LNCaP clone FGC (cell line): Measurements from ENCODE around the gene EDARADD.

Experiments
- DNase-seq: peaks from one replicate; pipeline ENCODE4 v3.0.0-alpha.2; 2011; ENCODE audit warnings: low read depth
- H3K4me3 ChIP-seq: 2 replicates; pipeline ENCODE4 v1.5.1; 2011; ENCODE audit warnings: mild to moderate bottlenecking, low read depth, low read length, control low read depth
- TF ChIP-seq, protein P1 (sequence below): IDR thresholded peaks from 2 replicates; pipeline ENCODE4 v1.5.1; 2012; ENCODE audit warnings: mild to moderate bottlenecking; ENCODE audit not compliant: control insufficient read depth, insufficient read depth; ENCODE audit errors: extremely low read depth

The EDARADD gene

DNA sequence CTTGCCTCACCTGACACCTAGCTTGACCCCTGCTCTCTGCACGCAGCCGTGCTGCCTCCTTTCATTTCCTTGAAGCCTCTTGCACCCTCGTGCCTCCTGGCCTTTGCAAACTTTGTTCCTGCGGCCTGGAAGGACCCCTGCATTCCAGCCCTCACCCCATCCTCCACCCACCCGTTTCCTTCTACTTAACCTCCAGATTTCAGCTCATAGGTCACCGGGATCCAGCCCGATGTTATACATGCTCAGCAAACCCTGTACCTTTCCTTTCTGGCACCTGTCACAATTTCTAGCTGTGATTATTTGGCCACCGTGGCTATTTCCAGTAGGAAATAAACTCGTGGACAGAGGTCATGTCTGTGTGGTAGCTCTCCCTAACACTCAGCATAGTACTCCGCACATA, 4.5 kb downstream of the EDARADD start:
- DNase-seq: no peak
- no peak overlapping the region for H3K4me3 ChIP-seq
- TF ChIP-seq, protein P1, sequence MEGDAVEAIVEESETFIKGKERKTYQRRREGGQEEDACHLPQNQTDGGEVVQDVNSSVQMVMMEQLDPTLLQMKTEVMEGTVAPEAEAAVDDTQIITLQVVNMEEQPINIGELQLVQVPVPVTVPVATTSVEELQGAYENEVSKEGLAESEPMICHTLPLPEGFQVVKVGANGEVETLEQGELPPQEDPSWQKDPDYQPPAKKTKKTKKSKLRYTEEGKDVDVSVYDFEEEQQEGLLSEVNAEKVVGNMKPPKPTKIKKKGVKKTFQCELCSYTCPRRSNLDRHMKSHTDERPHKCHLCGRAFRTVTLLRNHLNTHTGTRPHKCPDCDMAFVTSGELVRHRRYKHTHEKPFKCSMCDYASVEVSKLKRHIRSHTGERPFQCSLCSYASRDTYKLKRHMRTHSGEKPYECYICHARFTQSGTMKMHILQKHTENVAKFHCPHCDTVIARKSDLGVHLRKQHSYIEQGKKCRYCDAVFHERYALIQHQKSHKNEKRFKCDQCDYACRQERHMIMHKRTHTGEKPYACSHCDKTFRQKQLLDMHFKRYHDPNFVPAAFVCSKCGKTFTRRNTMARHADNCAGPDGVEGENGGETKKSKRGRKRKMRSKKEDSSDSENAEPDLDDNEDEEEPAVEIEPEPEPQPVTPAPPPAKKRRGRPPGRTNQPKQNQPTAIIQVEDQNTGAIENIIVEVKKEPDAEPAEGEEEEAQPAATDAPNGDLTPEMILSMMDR: no peak

DNA sequence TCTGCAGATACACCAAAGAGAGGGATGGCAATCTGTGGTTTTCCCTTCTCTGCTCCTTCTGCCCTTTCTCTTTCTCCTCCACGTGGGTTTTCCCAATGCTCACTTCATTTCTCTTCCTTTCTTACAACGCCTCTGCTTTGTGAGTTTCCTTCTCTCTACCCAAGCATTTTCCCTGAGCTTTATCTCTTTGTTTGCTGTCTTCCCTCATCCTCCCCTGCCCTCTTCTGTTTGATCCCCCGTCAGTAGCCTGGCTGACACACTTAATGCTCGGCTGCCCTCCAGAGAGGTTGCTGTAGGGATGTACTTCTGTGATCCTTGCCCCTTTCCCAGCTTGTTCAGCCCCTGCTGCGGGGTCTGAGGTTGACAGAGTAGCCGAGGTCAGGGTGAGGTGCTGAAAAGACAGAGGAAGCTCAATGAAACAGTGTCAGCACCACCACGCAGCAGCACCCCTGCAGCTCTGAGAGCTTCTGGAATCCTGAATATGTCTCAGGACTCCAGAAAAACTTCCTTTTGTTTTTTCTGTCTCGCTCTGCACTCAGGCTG, 6.0 kb downstream of the EDARADD start:
- TF ChIP-seq, protein P1: no peak
- H3K4me3 ChIP-seq: no peak overlapping the region
- DNase-seq: no peak

DNA sequence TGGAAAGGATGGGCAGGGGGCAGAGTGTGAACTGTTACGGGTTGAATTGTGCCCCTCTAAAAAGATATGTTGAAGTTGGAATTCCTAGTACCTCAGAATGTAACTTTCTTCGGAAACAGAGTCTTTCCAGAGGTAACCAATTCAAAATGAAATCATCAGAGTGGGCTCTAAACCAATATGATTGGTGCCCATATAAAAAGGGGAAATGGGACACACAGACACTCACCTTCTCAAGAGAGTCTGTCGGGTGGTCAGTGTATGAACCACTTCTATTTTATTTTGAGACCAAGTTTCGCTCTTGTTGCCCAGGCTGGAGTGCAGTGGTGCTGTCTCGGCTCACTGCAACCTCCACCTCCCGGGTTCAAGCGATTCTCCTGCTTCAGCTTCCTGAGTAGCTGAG, 7.6 kb downstream of the EDARADD start:
- H3K4me3 ChIP-seq: no peak overlapping the region
- DNase-seq: no peak
- TF ChIP-seq, protein P1: no peak

DNA sequence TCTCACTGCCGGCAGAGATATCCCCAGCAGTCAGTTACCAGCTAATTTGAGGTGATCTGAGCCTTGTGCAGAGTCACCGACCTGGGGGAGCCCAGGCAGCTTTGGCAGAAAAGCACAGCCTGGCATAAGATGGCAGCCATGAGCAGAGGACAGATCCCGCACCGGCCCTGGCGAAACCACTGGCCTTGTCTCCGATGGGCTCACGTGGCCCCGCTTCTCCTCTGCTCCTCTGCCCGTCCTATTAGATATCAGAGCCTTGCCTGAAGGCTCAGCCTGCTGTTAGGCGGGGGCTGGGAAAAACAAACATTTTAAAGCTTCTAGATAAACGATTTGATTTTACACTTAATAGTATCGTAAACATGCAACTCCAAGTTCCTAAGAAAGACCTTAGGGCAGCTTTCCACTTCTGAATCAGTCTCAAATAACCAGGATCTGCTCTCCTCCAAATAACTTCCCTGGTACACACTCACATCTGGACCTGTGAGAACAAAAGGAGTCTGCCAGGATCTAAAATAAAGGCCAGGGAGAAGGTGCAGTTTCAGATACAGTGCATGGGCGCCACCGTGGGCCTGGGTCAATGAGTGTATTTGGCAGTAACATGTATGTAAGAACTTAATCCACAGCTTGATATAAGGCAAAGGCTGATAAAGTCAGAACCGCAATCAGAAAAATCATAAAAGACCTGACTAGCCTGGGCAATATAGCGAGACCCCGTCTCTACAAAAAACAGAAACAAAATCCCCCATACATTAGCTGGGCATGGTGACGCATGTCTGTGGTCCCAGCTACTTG, 10.0 kb downstream of the EDARADD start:
- TF ChIP-seq, protein P1: peak; percentile 46
- DNase-seq: peak; percentile 82
- no peak overlapping the region for H3K4me3 ChIP-seq

DNA sequence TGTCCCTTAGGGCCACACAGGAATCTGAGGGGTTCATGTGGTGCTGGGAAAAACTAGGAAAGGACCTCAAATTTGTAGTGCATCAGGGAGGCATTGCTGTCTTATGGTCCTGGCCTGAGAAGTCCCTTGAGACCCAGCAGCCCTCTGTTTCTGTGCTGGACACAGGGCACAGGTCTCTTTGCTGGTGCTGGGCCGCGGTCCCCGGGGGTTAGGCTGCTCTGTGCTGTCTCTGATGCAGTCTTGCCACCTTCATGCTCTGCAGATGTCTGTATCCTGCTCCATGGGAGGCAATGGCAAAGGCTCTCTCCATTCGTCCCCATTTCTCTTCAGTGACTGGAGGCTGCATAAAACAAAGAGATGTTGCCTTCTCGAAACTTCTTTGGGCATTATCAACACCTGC, 13.0 kb downstream of the EDARADD start:
- DNase-seq: no peak
- no peak overlapping the region for H3K4me3 ChIP-seq
- TF ChIP-seq, protein P1: no peak

DNA sequence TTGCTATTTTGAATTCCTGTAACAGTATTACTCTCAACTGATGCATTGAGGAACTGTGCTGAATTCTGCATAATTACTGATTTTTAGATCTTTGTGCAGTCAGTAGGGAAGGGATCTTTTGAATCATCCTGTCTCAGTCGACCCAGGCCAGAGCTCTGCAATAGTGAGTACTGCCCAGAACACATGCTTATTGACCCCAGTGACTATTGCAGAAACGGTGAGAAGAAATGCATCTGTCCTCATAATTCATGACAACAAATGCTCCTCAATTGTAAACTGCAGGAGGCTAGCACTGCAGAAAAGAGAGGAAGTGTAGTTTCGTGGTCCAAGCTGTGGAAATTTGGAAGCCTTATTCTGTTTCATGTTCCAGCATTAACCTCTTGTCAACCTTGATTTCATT, 19.6 kb downstream of the EDARADD start:
- DNase-seq: no peak
- H3K4me3 ChIP-seq: no peak overlapping the region
- TF ChIP-seq, protein P1: no peak
